Sigmoid colon (tissue), 4 donors: ENCODE data around the gene SND1.

Experiments
- CTCF ChIP-seq, 4 experiments: fragments of 450-650 bp in 3 of 4; fragments of 200-600 bp in 1 of 4; IDR thresholded peaks; one replicate each; pipeline ENCODE4 v1.5.1; 2016 to 2019; ENCODE audit warnings: antibody characterized with exemption in 4 of 4, mild to moderate bottlenecking in 3 of 4, moderate library complexity in 2 of 4
- EP300 ChIP-seq, 4 donors: sonication (generic); formaldehyde crosslinking; IDR thresholded peaks; one replicate each; pipeline ENCODE4 v1.6.1; 2017; ENCODE audit warnings: antibody characterized with exemption in 4 of 4
- POLR2A ChIP-seq, 2 donors: fragments of 450-650 bp; IDR thresholded peaks; one replicate each; pipeline ENCODE4 v1.6.1; 2016; ENCODE audit warnings: antibody characterized with exemption in 2 of 2, mild to moderate bottlenecking in 2 of 2, moderate library complexity in 2 of 2
- POLR2AphosphoS5 ChIP-seq, 4 donors: sonication (generic); formaldehyde crosslinking; IDR thresholded peaks; one replicate each; pipeline ENCODE4 v1.6.1; 2017; ENCODE audit warnings: antibody characterized with exemption in 4 of 4

- TF ChIP-seq CTCF (IDR thresholded peaks at IDR 0.05) = no peak
- TF ChIP-seq POLR2A (IDR thresholded peaks at IDR 0.05) = no peak
- no peak for TF ChIP-seq EP300 (IDR thresholded peaks at IDR 0.05)
- TF ChIP-seq POLR2AphosphoS5 (IDR thresholded peaks at IDR 0.05) = no peak
These were observed 19.6 kb upstream of the SND1 start for GRCh38 chr7:127632276-127632910.
